SK-N-SH treated with all-trans-retinoic acid at 6 μM for 48 hours (cell line): ENCODE results near the gene BICD1.

Experiments
- ZNF70 ChIP-seq: fragments of 450-650 bp; formaldehyde crosslinking; IDR thresholded peaks from 2 replicates; pipeline ENCODE4 v1.5.0; 2020; ENCODE audit warnings: mild to moderate bottlenecking, moderate library complexity
- ZNF8 ChIP-seq: fragments of 450-650 bp; formaldehyde crosslinking; IDR thresholded peaks from 2 replicates; pipeline ENCODE4 v1.5.0; 2020; ENCODE audit warnings: mild to moderate bottlenecking, moderate library complexity
- TF ChIP-seq, protein P1 (sequence below): fragments of 250-450 bp; sonication (Bioruptor Pico); IDR thresholded peaks from 2 replicates; pipeline ENCODE4 v1.8.0; 2020; ENCODE audit warnings: mild to moderate bottlenecking, moderate library complexity, borderline replicate concordance

DNA sequence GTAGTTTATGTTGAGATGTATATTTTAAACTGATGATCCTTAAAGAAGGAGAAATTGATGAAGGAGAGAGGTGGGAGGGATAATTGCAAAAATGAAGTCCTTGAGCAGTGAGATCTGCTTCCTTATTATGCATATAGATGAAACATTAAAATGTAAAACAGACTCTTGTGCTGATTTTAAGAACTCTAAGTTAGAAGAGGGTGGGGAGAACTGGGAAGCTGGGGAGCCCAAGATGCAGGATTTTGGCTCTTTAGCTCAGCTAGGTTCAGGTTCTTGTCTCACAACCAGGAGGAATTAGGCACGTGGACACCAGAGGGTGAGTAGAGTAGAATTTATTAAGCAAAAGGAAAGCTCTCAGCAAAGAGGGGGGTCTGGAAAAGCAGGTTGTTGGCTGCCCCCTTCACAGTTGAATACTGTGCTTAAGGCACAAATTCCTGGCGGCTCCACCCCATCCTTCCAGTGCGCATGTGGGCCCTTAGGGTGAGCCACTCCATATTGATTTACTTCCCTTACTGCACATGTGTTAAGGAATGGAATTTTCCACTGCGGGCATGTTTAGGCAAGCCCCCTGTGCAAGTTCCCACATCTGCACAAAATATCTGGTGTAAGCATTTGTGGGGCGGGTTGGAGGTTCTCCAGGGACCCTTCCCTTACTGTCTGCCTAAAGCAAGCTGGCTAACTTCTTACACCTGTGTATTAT lies 141.9 kb downstream of the BICD1 start:
- no peak for TF ChIP-seq ZNF70 (CRISPR knock-in tag)
- TF ChIP-seq ZNF8 (CRISPR knock-in tag): no peak
- TF ChIP-seq, protein P1, sequence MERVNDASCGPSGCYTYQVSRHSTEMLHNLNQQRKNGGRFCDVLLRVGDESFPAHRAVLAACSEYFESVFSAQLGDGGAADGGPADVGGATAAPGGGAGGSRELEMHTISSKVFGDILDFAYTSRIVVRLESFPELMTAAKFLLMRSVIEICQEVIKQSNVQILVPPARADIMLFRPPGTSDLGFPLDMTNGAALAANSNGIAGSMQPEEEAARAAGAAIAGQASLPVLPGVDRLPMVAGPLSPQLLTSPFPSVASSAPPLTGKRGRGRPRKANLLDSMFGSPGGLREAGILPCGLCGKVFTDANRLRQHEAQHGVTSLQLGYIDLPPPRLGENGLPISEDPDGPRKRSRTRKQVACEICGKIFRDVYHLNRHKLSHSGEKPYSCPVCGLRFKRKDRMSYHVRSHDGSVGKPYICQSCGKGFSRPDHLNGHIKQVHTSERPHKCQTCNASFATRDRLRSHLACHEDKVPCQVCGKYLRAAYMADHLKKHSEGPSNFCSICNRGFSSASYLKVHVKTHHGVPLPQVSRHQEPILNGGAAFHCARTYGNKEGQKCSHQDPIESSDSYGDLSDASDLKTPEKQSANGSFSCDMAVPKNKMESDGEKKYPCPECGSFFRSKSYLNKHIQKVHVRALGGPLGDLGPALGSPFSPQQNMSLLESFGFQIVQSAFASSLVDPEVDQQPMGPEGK (CRISPR knock-in tag): no peak
